HG03159 (cell line): ENCODE data around the gene DAAM2.

Source experiments
- ATAC-seq: cut with Tn5 transposase; IDR thresholded peaks from one replicate; pipeline ENCODE4 v1.9.1; 2021; ENCODE audit warnings: mild to moderate bottlenecking, moderate library complexity; ENCODE audit not compliant: unreplicated experiment

The DAAM2 gene

GRCh38 chr6:39786649-39787048, 5.5 kb upstream of the DAAM2 start:
- no peak for ATAC-seq

DNA sequence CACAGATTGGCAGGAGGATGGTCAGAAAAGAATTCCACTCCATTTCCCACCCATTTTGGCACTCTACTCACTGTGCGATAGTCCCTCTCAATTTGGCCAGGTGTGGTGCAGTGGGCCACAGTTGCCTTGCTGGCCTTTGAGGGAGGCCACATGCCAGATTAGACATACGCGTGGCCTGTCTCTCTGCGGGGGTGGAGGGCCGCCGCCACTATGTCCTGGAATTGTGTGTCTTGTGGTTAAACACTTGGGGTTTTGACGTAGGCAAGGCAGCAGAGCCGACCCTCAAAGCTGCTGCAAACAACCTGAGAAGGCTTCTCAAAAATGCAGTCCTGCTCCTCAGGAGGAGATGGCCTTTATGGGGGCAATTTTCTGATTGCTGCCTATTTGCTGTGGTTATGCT, 4.9 kb upstream of the DAAM2 start:
- no peak for ATAC-seq

GRCh38 chr6:39790772-39791171, 1.4 kb upstream of the DAAM2 start:
- no peak for ATAC-seq

DNA sequence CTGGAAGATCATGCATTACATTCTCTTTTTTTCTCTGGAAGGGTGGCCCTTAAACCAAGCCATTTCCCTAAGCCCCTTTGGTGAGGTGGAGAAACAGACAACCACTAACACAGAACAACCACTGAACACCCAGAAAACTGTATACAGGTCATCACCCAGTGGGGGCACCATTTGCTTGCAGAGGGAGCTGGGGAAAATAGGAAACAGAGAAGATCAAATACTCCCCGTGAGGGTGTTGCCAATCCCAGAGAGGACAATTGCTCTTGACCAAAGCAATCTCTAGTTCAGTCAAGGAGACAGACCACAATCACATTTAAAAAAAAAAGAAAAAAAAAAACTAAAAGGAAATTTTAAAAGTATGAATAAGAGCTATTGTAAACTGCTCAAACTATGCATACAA, 865 bp upstream of the DAAM2 start:
- no peak for ATAC-seq

- ATAC-seq, result no peak
These were observed 619 bp downstream of the DAAM2 start for GRCh38 chr6:39792540-39793450.

GRCh38 chr6:39793516-39793915, 1.3 kb downstream of the DAAM2 start:
- ATAC-seq, result no peak

GRCh38 chr6:39794231-39794630, 2.1 kb downstream of the DAAM2 start:
- no peak for ATAC-seq

DNA sequence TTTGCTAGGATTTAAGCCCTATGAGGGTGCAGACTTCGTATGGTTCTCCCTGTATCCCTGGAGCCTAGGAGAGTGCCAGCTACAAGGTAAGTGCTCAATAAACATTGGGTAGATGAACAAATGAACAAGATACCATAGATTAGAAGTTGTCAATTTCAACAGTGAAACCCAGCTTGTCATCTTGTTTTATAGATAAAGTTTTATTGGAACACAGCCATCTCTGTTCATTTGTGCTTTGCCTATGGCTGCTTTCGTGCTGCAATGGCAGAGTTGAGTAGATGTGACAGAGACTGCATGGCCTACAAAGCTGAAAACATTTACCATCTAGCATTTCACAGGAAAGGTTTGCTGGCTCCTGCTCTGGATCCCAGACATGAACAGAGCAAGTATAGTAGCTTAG, 5.6 kb downstream of the DAAM2 start:
- no peak for ATAC-seq

DNA sequence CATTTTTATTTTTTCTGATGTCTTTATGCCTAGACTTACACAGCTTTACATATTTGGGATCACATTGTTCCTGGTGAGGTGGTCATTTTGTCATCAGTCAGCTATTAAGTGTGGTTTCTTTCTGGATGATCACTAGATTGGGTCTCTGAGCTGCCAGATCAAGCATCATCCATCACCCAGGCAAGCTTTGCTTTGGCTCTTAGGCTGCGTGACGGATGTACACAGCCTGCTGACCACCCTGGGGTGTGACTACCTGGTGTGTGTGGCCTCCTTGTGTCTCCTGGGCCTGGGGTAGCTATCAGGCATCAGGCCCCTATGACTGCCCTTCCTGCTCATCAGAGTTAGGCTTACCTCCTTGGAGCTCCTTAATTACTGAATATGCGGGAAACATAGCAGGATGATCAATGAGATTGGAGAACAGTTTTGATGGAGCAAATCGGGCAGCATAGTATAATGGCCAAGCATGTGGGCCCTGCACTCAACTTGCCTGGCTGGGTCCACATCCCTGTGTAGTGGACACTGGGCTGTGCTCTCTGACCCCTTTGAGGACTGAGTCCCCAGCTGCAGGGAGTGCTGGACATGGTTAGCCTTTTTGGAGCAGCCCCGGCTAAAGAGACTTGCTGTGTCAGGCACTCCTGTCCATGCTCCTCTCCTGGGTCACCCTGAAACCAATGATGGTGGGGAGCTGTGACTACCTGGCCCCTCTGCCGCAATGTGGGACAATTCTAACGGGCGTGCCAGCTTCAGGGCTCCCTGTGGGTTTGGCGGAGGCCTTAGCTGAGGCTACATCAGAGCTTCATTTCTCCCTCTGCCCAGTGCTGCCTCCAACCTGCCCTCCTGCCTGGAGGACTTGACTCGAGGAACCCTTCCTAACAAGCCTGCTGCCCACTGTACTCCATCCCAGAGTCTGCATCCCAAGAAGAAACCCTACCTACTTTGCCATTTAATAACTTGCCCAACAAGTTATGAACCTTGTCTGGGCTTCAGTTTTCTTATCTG, 8.2 kb downstream of the DAAM2 start:
- ATAC-seq, result no peak

- no peak for ATAC-seq
These were observed 9.5 kb downstream of the DAAM2 start for GRCh38 chr6:39801456-39802251.

- no peak for ATAC-seq
These were observed 11.7 kb downstream of the DAAM2 start for GRCh38 chr6:39803872-39804271.

DNA sequence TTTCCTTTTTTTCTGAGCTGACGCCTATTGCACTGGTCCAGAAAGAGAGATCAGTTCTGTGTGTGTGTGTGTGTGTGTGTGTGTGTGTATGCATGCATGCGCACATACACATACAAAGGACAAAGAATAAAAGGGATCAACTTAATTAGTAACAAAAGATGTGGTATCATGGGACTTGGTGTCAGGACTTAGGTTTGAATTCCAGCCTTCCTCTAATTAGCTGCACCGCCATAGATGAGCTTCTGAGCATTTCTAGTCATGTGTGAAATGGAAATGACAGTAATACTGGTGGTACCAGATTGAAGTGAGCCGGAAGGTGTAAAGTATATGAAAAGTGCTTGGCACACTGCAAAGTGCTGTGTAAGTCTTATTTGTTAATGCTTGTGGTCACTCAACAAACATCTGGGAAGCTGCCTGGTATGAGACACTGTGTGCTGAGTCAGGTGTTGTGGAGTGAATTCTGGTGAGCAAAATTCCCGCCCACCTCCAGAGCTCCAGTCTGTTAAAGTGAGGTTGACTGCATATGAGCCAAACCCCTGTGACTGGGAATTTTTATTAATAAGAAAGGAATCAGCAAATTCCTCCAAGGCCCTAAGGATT, 12.4 kb downstream of the DAAM2 start:
- ATAC-seq, result no peak

DNA sequence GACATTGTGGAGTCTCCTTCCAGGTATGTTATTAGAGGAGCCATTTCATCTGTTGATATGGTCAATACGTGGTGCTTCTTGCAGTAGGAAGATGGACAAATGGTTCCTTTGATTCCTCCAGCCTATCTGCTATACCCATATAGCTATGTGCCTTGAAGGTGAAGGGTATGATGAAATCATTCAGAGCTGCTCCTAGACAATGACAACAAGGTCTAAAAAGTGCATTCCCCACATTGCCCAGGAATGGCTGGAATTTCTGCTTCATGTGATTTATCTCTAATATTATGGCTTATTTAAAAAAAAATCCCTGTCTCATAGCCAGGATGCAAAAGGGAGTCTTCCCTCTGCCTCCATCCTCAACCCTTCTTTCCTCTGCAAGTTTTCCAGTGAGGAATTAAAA, 14.1 kb downstream of the DAAM2 start:
- no peak for ATAC-seq

DNA sequence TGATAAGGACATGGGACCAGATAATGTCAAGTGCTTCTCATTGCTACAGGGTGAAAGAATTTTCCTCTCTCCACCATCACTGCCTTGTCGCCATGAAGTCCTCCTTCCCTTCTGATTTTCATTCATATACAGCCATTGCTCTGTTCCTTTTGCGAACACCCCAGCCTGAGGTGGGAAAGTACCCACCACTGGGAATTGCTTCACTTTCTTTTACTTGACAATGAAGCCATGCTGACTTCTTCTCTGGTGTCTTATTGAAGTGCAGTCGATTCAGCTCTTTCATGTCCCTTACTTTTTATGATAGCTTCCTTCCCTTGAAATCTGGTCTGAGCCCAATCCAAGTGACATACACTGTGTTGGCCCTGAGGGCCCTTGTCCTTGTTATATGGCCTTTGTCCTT, 16.2 kb downstream of the DAAM2 start:
- no peak for ATAC-seq

DNA sequence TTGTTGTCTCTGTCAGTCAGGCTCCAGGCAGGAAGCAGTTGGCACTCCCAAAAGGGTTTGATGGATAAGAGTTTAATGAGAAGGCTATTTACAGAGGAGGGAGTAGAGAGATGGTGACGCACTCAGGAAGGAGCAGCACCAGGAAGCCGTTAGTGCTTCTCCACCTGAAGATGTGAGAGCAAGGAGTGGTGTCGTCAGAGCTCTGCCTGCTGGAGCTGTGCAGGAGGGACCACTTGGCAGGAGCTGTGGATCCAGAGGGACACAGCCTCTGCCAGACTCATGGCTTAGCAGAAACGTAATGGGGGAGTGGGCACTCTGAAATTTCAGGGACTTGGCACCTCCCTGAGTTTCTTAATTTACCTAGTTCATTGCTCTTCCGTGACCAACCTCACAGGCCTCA, 16.8 kb downstream of the DAAM2 start:
- no peak for ATAC-seq

- no peak for ATAC-seq
These were observed 19.7 kb downstream of the DAAM2 start for GRCh38 chr6:39811835-39812345.

DNA sequence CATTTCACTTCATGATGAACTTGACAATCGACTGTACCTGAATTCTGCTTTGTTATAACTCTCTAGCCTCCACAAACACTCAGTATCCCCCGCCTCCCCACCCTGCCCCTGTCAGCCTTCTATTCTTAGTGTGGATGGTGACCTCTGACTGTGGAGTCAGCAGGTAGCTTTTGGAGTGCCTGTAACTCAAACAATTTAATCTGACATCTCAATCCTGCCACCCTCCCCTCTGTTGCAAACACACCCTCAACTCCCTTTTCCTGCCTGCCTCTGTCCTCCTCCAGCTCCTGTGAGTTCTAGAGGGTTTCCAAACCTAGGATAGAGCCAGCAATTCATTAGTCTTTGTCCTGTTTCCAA, 20.3 kb downstream of the DAAM2 start:
- no peak for ATAC-seq

- ATAC-seq, result peak; percentile 85
These were observed 20.8 kb downstream of the DAAM2 start for GRCh38 chr6:39812853-39813533.

DNA sequence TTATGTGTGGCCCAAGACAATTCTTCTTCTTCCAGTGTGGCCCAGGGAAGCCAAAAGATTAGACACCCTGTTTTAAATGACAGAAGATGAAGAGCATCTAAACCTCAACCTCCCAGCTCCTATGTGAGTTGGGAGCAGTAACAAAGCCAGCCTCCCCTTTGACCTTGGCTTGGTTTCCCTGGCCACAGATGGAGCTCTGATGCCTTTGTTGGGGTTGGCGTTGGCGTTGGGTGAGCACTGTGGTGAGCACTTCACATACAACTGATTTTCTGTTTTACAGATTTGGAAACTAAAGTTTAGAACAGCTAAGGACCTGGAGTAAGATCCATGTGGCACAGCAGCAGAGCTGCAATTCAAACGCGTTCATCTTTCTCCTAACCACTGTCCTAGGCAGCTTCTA, 22.1 kb downstream of the DAAM2 start:
- no peak for ATAC-seq

DNA sequence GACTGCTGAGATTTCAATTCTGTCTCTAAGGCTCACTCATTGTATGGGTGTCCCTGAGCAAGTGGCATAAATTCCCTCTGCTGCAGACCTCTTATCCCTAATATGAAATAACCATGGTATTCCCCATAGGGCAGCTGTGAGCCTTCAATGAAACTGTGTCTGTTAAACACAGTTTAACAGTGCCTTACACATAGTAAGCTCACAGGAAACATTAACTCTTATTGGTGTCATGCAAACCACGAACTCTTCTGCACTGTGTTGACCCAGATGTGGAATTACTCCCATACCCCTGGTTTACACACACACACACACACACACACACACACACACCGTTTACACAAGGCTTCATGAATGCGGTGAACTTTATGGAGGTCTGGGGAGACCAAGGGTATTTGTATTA, 23.2 kb downstream of the DAAM2 start:
- no peak for ATAC-seq
